Astrocyte of the hippocampus (primary cell): Measurements from ENCODE around the gene SEL1L2.

Experiments used
- DNase-seq: peaks from one replicate; pipeline ENCODE4 v3.0.0; 2011; ENCODE audit warnings: low read depth, low spot score

Gene SEL1L2

GRCh38 chr20:13817342-13817741, 173.1 kb downstream of the SEL1L2 start:
- no peak for DNase-seq

GRCh38 chr20:13816757-13817156, 173.7 kb downstream of the SEL1L2 start:
- DNase-seq, result no peak

GRCh38 chr20:13814672-13815071, 175.7 kb downstream of the SEL1L2 start:
- no peak for DNase-seq

GRCh38 chr20:13813910-13814309, 176.5 kb downstream of the SEL1L2 start:
- DNase-seq, result no peak

GRCh38 chr20:13810446-13810845, 180.0 kb downstream of the SEL1L2 start:
- no peak for DNase-seq

- DNase-seq, result no peak
Measured at GRCh38 chr20:13809855-13810254, 180.6 kb downstream of the SEL1L2 start.

GRCh38 chr20:13809373-13809772, 181.0 kb downstream of the SEL1L2 start:
- no peak for DNase-seq

- DNase-seq, result peak; percentile 96
Measured at GRCh38 chr20:13800728-13801134, 189.7 kb downstream of the SEL1L2 start.

GRCh38 chr20:13799974-13800373, 190.4 kb downstream of the SEL1L2 start:
- DNase-seq, result no peak
